Measurements from ENCODE around the gene RTKN2.

RTKN2 gene

GRCh38 chr10:62205750-62206399, 62.8 kb downstream of the RTKN2 start:
- H3K4me2 ChIP-seq (ENCODE audit: low read depth, low read length, poor library complexity, severe bottlenecking) = no peak overlapping the region

GRCh38 chr10:62199584-62199983, 69.1 kb downstream of the RTKN2 start:
- H3K4me3 ChIP-seq (ENCODE audit: insufficient read depth, low read length, poor library complexity, severe bottlenecking) = no peak overlapping the region
- no peak overlapping the region; the same call in 1 of the 2 replicates for H3K27ac ChIP-seq (ENCODE audit: low read depth, low read length)
- H3K9ac ChIP-seq (ENCODE audit: low read length) = no peak overlapping the region

More at GRCh38 chr10:62205750-62206399, 62.8 kb downstream of the RTKN2 start:
- no peaks in the 10 kb centered on the region for H3K79me2 ChIP-seq (ENCODE audit: insufficient read depth, low read length)
- no peaks in the 10 kb centered on the region for H3K9me3 ChIP-seq (ENCODE audit: insufficient read depth, low read length)
- H3K9ac ChIP-seq (ENCODE audit: low read length) = no peak overlapping the region
- no peak overlapping the region for H2AFZ ChIP-seq (ENCODE audit: low read depth, low read length, severe bottlenecking)
- H3K36me3 ChIP-seq (ENCODE audit: low read length) = peaks cover 56% of the 10 kb centered on the region
- no peaks in the 10 kb centered on the region for H3K9me2 ChIP-seq (replicated peaks; ENCODE audit: insufficient read depth, low read length)
- no peak for TF ChIP-seq CTCF (IDR thresholded peaks at IDR 0.05; ENCODE audit: insufficient read depth, low read length, poor library complexity, severe bottlenecking)
- no peak for TF ChIP-seq EZH2phosphoT487 (conservative IDR thresholded peaks at IDR 0.05; ENCODE audit: low read length)
- peaks cover 21% of the 10 kb centered on the region for H3F3A ChIP-seq (ENCODE audit: insufficient read depth)
- H4K20me1 ChIP-seq (ENCODE audit: low read depth, low read length) = no peaks in the 10 kb centered on the region
- no peak overlapping the region for H3K4me3 ChIP-seq (ENCODE audit: insufficient read depth, low read length, poor library complexity, severe bottlenecking)
- H3K27ac ChIP-seq (ENCODE audit: low read depth, low read length) = no peak overlapping the region
- no peaks in the 10 kb centered on the region for H3K27me3 ChIP-seq (ENCODE audit: low read length)

GRCh38 chr10:62196528-62196927, 72.1 kb downstream of the RTKN2 start:
- TF ChIP-seq CTCF (IDR thresholded peaks at IDR 0.05; ENCODE audit: insufficient read depth, low read length, poor library complexity, severe bottlenecking) = no peak
- no peak for TF ChIP-seq EZH2phosphoT487 (conservative IDR thresholded peaks at IDR 0.05; ENCODE audit: low read length)
- H3F3A ChIP-seq (ENCODE audit: insufficient read depth) = peaks cover 21% of the 10 kb centered on the region; the same call in 1 of the 2 replicates
- no peak overlapping the region for H3K4me3 ChIP-seq (ENCODE audit: insufficient read depth, low read length, poor library complexity, severe bottlenecking)
- no peaks in the 10 kb centered on the region for H3K9me2 ChIP-seq (replicated peaks; ENCODE audit: insufficient read depth, low read length)
- H3K27me3 ChIP-seq (ENCODE audit: low read length) = no peaks in the 10 kb centered on the region
- H4K20me1 ChIP-seq (ENCODE audit: low read depth, low read length) = no peaks in the 10 kb centered on the region
- H3K9ac ChIP-seq (ENCODE audit: low read length) = no peak overlapping the region
- no peaks in the 10 kb centered on the region for H3K79me2 ChIP-seq (ENCODE audit: insufficient read depth, low read length)
- H3K27ac ChIP-seq (ENCODE audit: low read depth, low read length) = no peak overlapping the region; the same call in 1 of the 2 replicates
- peaks cover 83% of the 10 kb centered on the region for H3K36me3 ChIP-seq (ENCODE audit: low read length)
- no peaks in the 10 kb centered on the region for H3K9me3 ChIP-seq (ENCODE audit: insufficient read depth, low read length)
- H3K4me2 ChIP-seq (ENCODE audit: low read depth, low read length, poor library complexity, severe bottlenecking) = no peak overlapping the region
- H2AFZ ChIP-seq (ENCODE audit: low read depth, low read length, severe bottlenecking) = no peak overlapping the region

More at GRCh38 chr10:62199584-62199983, 69.1 kb downstream of the RTKN2 start:
- Histone ChIP-seq H2AFZ (ENCODE audit: low read depth, low read length, severe bottlenecking) (no peak overlapping the region), H3K36me3 (ENCODE audit: low read length) (peaks cover 74% of the 10 kb centered on the region), H3K4me2 (ENCODE audit: low read depth, low read length, poor library complexity, severe bottlenecking) (no peak overlapping the region), H3F3A (ENCODE audit: insufficient read depth) (peaks cover 21% of the 10 kb centered on the region; the same call in 1 of the 2 replicates), H3K9me2 (replicated peaks; ENCODE audit: insufficient read depth, low read length) (no peaks in the 10 kb centered on the region), H4K20me1 (ENCODE audit: low read depth, low read length) (no peaks in the 10 kb centered on the region), H3K79me2 (ENCODE audit: insufficient read depth, low read length) (no peaks in the 10 kb centered on the region), H3K9me3 (ENCODE audit: insufficient read depth, low read length) (no peaks in the 10 kb centered on the region), H3K27me3 (ENCODE audit: low read length) (no peaks in the 10 kb centered on the region)
- TF ChIP-seq EZH2phosphoT487 (conservative IDR thresholded peaks at IDR 0.05; ENCODE audit: low read length) (no peak), CTCF (IDR thresholded peaks at IDR 0.05; ENCODE audit: insufficient read depth, low read length, poor library complexity, severe bottlenecking) (no peak)

Data from SU-DHL-6 (cell line).